Lower leg skin (tissue), 3 donors: ENCODE measurements around the gene IQCC.

Experiments used
- POLR2A ChIP-seq, 2 donors: fragments of 450-650 bp; IDR thresholded peaks; one replicate each; pipeline ENCODE4 v1.6.1; 2016 to 2017; ENCODE audit warnings: antibody characterized with exemption in 2 of 2, mild to moderate bottlenecking in 1 of 2, moderate library complexity in 1 of 2
- TF ChIP-seq, protein P1 (sequence below), 3 donors: fragments of 450-650 bp; IDR thresholded peaks; one replicate each; pipeline ENCODE4 v1.5.1; 2016; ENCODE audit warnings: antibody characterized with exemption in 3 of 3, mild to moderate bottlenecking in 3 of 3, moderate library complexity in 2 of 3

DNA sequence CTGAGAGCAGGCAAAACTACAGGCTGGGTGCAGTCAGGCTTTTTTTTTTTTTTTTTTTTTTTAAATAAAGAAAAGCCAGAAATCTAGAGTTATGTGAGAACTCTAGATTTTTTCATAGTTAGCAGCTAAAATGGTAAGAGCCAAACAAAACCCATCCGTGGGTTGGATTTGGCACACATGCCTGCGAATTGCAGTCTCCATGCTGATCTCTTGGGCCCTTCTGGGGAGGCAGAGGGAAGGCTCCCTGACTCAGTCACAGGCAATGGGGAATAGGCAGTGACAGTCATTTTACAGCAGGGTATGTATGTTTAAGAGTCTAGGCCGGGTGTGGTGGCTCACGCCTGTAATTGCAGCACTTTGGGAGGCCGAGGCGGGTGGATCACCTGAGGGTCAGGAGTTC lies 23.4 kb upstream of the IQCC start:
- no peak for TF ChIP-seq POLR2A (IDR thresholded peaks at IDR 0.05)
- TF ChIP-seq, protein P1, sequence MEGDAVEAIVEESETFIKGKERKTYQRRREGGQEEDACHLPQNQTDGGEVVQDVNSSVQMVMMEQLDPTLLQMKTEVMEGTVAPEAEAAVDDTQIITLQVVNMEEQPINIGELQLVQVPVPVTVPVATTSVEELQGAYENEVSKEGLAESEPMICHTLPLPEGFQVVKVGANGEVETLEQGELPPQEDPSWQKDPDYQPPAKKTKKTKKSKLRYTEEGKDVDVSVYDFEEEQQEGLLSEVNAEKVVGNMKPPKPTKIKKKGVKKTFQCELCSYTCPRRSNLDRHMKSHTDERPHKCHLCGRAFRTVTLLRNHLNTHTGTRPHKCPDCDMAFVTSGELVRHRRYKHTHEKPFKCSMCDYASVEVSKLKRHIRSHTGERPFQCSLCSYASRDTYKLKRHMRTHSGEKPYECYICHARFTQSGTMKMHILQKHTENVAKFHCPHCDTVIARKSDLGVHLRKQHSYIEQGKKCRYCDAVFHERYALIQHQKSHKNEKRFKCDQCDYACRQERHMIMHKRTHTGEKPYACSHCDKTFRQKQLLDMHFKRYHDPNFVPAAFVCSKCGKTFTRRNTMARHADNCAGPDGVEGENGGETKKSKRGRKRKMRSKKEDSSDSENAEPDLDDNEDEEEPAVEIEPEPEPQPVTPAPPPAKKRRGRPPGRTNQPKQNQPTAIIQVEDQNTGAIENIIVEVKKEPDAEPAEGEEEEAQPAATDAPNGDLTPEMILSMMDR (IDR thresholded peaks at IDR 0.05), result no peak
